Measurements from ENCODE around the gene HSPA2. TPM values are rescaled to one million over a fixed set of nuclear protein-coding genes. Genes with fewer than 3 reads are reported as not detected.

The HSPA2 gene
- total RNA-seq, 1 experiment from 2014 or later = 16.5 TPM

DNA sequence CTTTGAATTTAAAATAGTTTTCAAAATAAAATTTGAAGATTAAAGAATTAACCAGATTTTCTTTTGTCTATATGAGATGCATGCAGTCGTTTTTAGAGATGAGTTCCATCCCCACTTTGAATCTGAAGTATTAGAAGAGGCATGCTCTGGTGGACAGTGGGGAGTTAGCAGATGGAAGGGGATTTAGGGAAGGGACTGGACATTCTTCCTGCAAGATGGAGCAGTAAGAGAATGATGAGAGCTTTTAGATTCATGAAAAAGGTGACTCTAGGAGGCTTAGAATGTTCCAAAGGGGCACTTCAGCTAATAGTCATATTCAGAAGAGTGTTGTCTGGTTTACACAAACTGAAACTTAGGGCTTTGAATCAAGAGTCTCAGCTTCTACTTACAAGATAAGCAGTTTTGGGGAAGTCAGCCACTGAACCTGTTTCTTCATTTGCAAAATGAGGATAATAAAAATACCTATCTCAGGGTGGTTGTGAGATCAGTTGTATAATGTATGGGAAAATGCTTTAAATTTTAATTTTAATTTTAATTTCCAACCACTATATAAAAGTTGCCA lies 32.2 kb upstream of the HSPA2 start:
- Histone ChIP-seq H3K9me3 (ENCODE audit: low read length) (no peaks in the 10 kb centered on the region), H3K79me2 (ENCODE audit: low read length) (peaks cover 88% of the 10 kb centered on the region), H3K36me3 (ENCODE audit: low read depth, low read length) (peaks cover 11% of the 10 kb centered on the region; the same call in 1 of the 2 replicates), H4K20me1 (ENCODE audit: low read length) (peaks cover 72% of the 10 kb centered on the region), H3F3A (ENCODE audit: low read length, unreplicated experiment) (no peaks in the 10 kb centered on the region), H3K9me2 (replicated peaks; ENCODE audit: low read length) (no peaks in the 10 kb centered on the region), H3K4me2 (ENCODE audit: low read length) (peak overlapping the region; percentile 97), H3K27me3 (ENCODE audit: low read length) (no peaks in the 10 kb centered on the region), H3K4me1 (ENCODE audit: insufficient read depth, low read length) (peaks cover 38% of the 10 kb centered on the region), H3K4me3 (ENCODE audit: low read length) (0 out of 2 replicates have a peak overlapping the region, but pooled peaks have one; percentile 82), H3K9ac (ENCODE audit: low read length) (peak overlapping the region; percentile 19; the same call in 1 of the 2 replicates), H3K27ac (ENCODE audit: low read length) (0 out of 2 replicates have a peak overlapping the region, but pooled peaks have one; percentile 33), H2AFZ (ENCODE audit: low read length) (no peak overlapping the region)
- CTCF ChIA-PET = no interaction called here
- TF ChIP-seq CTCF (conservative IDR thresholded peaks at IDR 0.05; ENCODE audit: low read depth, low read length) = no peak
- POLR2A ChIA-PET (ENCODE audit: unreplicated experiment) = no interaction called here
- intact Hi-C loops (cut with micrococcal nuclease) = loop anchor here (10.0 kb wide), 1 partner anchor 163 kb away; no protein-coding TSS in a partner anchor
- BruUV-seq (replicated peaks) = no TSS peak
- DNase-seq (no peak), ATAC-seq (no peak)

DNA sequence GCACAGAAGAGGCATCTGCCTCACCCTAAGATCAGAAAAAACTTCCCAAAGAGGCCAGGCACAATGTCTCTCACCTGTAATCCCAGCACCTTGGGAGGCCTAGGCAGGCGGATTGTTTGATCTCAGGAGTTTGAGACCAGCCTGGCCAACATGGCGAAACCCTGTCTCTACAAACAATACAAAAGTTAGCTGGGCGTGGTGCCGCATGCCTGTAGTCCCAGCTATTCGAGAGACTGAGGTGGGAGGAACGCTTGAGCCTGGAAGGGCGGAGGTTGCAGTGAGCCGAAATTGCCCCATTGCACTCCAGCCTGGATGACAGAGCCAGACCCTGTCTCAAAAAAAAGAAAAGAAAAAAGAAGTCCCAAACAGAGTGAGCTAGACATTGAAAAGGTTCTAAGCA lies 31.5 kb upstream of the HSPA2 start:
- no peak overlapping the region for H3K4me2 ChIP-seq (ENCODE audit: low read length)
- H3K9ac ChIP-seq (ENCODE audit: low read length) = no peak overlapping the region
- H3K36me3 ChIP-seq (ENCODE audit: low read depth, low read length) = peaks cover 11% of the 10 kb centered on the region; the same call in 1 of the 2 replicates
- H3K4me1 ChIP-seq (ENCODE audit: insufficient read depth, low read length) = peaks cover 39% of the 10 kb centered on the region
- CTCF ChIA-PET = no interaction called here
- no peaks in the 10 kb centered on the region for H3K27me3 ChIP-seq (ENCODE audit: low read length)
- no TSS peak for BruUV-seq (replicated peaks)
- H3K4me3 ChIP-seq (ENCODE audit: low read length) = no peak overlapping the region
- intact Hi-C loops (cut with micrococcal nuclease) = loop anchor here (10.0 kb wide), 1 partner anchor 164 kb away; no protein-coding TSS in a partner anchor
- peaks cover 76% of the 10 kb centered on the region for H4K20me1 ChIP-seq (ENCODE audit: low read length)
- DNase-seq (no peak), ATAC-seq (no peak)
- H3K79me2 ChIP-seq (ENCODE audit: low read length) = peaks cover 94% of the 10 kb centered on the region
- POLR2A ChIA-PET (ENCODE audit: unreplicated experiment) = interaction anchor here (0.6 kb wide), 1 partner anchor 171 kb away, joined by 3 read pairs; no protein-coding TSS in a partner anchor
- TF ChIP-seq EZH2phosphoT487 (IDR thresholded peaks at IDR 0.05; ENCODE audit: borderline replicate concordance, low read length) = no peak
- TF ChIP-seq EZH2 (IDR thresholded peaks at IDR 0.05; ENCODE audit: low read length, unreplicated experiment) = no peak
- no peak for TF ChIP-seq CTCF (conservative IDR thresholded peaks at IDR 0.05; ENCODE audit: low read depth, low read length)
- H2AFZ ChIP-seq (ENCODE audit: low read length) = no peak overlapping the region
- H3K27ac ChIP-seq (ENCODE audit: low read length) = no peak overlapping the region
- no peaks in the 10 kb centered on the region for H3K9me3 ChIP-seq (ENCODE audit: low read length)
- H3K9me2 ChIP-seq (replicated peaks; ENCODE audit: low read length) = no peaks in the 10 kb centered on the region
- no peaks in the 10 kb centered on the region for H3F3A ChIP-seq (ENCODE audit: low read length, unreplicated experiment)

Measured in PC-3 (cell line).